ENCODE data around the gene OGFOD3. TPM values are rescaled to one million over a fixed set of nuclear protein-coding genes. Genes with fewer than 3 reads are reported as not detected.
A peak's percentile ranks its signal among the peaks of the same experiment; 100 is the strongest.
"Not testable (repeated sequence)": the region's sequence is repeated elsewhere in the genome, so short reads cannot be mapped to it uniquely, and the experiment has no call there.

Gene OGFOD3
- total and polyA plus RNA-seq, 7 donors, result 6.0 to 28.2 (median 19.3) TPM

DNA sequence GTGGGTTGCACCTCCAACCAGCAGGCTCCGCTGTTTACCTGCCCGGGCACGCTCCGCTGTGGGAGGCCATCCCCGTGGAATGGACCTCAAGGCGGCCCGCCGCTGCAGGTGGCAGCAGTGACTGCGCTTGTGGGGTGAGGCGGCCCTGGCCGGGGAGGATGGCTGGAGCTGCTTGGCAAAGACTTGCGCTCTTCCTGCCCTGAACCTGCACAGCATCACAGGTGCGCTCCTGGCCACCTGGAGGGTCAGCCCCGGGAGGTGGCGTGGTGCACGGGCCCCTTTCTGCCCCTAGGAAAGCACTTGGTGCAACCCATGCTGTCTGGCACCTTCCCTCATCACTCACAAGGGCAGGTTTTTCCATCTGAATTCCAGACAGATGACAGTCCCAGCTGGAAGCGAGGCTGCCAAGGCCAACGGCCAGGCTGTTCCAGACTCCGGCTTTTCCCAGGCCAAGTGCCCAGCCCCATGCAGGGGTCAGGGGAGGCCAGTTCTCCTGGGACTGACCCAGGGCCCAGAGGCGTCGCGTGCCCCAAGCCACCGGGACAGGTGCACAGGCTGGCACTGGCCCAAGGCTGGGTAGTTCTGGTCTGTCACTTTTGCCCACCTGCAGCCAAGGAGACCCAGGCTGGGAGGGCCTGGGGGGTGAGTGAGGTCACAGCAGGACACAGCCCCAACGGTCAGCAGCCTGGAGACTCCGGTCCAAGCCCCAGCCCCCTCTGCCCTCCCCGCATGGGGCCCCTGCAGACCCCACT is 33.5 kb downstream of the OGFOD3 start:
- 17 to 52% methylated on average over 26 of the region's 26 CpGs for WGBS, 2 donors
- Histone ChIP-seq H3K9me3 (no peaks in the 10 kb centered on the region), H3K27me3 (peaks cover 26 to 70% (median 45%) of the 10 kb centered on the region in 3 donors), H3K36me3 (no peaks in the 10 kb centered on the region), H3K4me1 (peaks cover 0 to 21% (median 17%) of the 10 kb centered on the region in 4 donors), H3K4me3 (no peak overlapping the region), H3K27ac (no peak overlapping the region)
- DNase-seq, result no peak
- intact Hi-C loops (cut with DNase I), result no loop called here
- TF ChIP-seq CTCF (IDR thresholded peaks at IDR 0.05) (no peak), EP300 (IDR thresholded peaks at IDR 0.05) (no peak), POLR2AphosphoS5 (IDR thresholded peaks at IDR 0.05) (peak in 1 of 4 donors; percentile 10), POLR2A (IDR thresholded peaks at IDR 0.05) (no peak)

DNA sequence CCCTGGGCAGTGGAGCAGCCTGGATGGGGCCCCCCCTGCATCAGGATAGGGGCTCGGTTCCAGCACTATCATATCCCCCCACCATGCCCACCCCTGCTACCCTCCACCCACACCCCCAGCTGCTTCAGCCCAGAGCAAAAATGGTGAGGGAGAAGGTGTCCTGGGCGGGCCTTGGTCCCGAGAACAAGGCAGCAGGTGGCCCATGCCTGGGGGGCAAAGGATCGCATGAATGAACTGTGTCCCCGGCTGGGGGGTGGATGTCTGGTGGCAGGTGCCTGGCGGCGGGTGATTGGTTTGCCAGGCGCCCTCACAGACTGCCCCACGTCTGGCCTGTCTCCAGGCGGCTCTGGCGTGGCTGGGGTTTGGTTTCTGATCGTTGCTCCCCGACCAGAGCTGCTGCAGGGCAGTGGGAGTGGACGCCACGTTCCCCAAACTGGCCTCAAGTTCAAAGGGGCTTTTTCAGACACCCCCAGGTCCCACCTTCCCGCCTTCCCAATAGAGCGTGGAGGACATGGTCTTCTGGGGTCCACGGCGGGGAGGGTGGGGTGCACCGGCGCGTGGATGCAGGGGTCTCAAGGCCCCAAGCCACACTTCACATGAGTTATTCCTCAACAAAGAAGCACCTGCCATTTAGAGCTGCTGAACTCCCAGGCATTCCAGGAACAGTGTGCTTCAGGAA is 34.2 kb downstream of the OGFOD3 start:
- no peak for DNase-seq
- Histone ChIP-seq H3K9me3 (no peaks in the 10 kb centered on the region), H3K27ac (no peak overlapping the region), H3K4me1 (peaks cover 0 to 21% (median 17%) of the 10 kb centered on the region in 4 donors), H3K27me3 (peaks cover 26 to 76% (median 51%) of the 10 kb centered on the region in 3 donors), H3K36me3 (no peaks in the 10 kb centered on the region), H3K4me3 (no peak overlapping the region)
- WGBS, 2 donors, result 41 to 69% methylated on average over 22 of the region's 22 CpGs
- intact Hi-C loops (cut with DNase I), result no loop called here
- TF ChIP-seq EP300 (IDR thresholded peaks at IDR 0.05), result no peak
- TF ChIP-seq POLR2A (IDR thresholded peaks at IDR 0.05), result no peak

- DNase-seq, result no peak
- no peaks in the 10 kb centered on the region for H3K36me3 ChIP-seq
- H3K27me3 ChIP-seq, result peaks cover 26 to 83% (median 56%) of the 10 kb centered on the region in 3 donors
- H3K9me3 ChIP-seq, result no peaks in the 10 kb centered on the region
- 68 to 80% methylated on average over 18 of the region's 18 CpGs for WGBS, 2 donors
- TF ChIP-seq POLR2AphosphoS5 (IDR thresholded peaks at IDR 0.05) (no peak), POLR2A (IDR thresholded peaks at IDR 0.05) (no peak), EP300 (IDR thresholded peaks at IDR 0.05) (no peak), CTCF (IDR thresholded peaks at IDR 0.05) (no peak)
- peaks cover 0 to 21% (median 17%) of the 10 kb centered on the region in 4 donors for H3K4me1 ChIP-seq
- no peak overlapping the region for H3K27ac ChIP-seq
- no peak overlapping the region for H3K4me3 ChIP-seq
- intact Hi-C loops (cut with DNase I), result no loop called here
Measured at GRCh38 chr17:82383411-82383810, 35.0 kb downstream of the OGFOD3 start.

GRCh38 chr17:82382933-82383255 is 35.5 kb downstream of the OGFOD3 start:
- no peaks in the 10 kb centered on the region for H3K9me3 ChIP-seq
- no peak overlapping the region for H3K27ac ChIP-seq
- intact Hi-C loops (cut with DNase I), result no loop called here
- TF ChIP-seq EP300 (IDR thresholded peaks at IDR 0.05), result no peak
- TF ChIP-seq POLR2AphosphoS5 (IDR thresholded peaks at IDR 0.05), result no peak
- no peak for TF ChIP-seq CTCF (IDR thresholded peaks at IDR 0.05)
- TF ChIP-seq POLR2A (IDR thresholded peaks at IDR 0.05), result no peak
- peaks cover 0 to 21% (median 17%) of the 10 kb centered on the region in 4 donors for H3K4me1 ChIP-seq
- WGBS, 2 donors, result 81 to 83% methylated on average over 11 of the region's 11 CpGs
- H3K36me3 ChIP-seq, result no peaks in the 10 kb centered on the region
- no peak overlapping the region for H3K4me3 ChIP-seq
- no peak for DNase-seq
- H3K27me3 ChIP-seq, result peaks cover 26 to 88% (median 61%) of the 10 kb centered on the region in 3 donors

- H3K27me3 ChIP-seq, result peaks cover 26 to 87% (median 62%) of the 10 kb centered on the region in 3 donors
- DNase-seq; H3K27ac ChIP-seq; H3K9me3 ChIP-seq; intact Hi-C loops (cut with DNase I); H3K36me3 ChIP-seq; H3K4me3 ChIP-seq: not testable (repeated sequence)
- peaks cover 0 to 21% (median 17%) of the 10 kb centered on the region in 4 donors for H3K4me1 ChIP-seq
- WGBS, 2 donors, result 83 to 89% methylated on average over 21 of the region's 21 CpGs
Measured at GRCh38 chr17:82382220-82382932, 36.0 kb downstream of the OGFOD3 start.

- DNase-seq; H3K9me3 ChIP-seq; intact Hi-C loops (cut with DNase I); H3K4me3 ChIP-seq; H3K36me3 ChIP-seq; H3K27ac ChIP-seq: not testable (repeated sequence)
- 79 to 84% methylated on average over 10 of the region's 10 CpGs for WGBS, 2 donors
- H3K27me3 ChIP-seq, result peaks cover 23 to 81% (median 59%) of the 10 kb centered on the region in 3 donors
- H3K4me1 ChIP-seq, result peaks cover 0 to 15% (median 12%) of the 10 kb centered on the region in 4 donors
Measured at GRCh38 chr17:82381703-82382009, 36.7 kb downstream of the OGFOD3 start.
